ENCODE data around the gene NTN4. TPM values are rescaled to one million over a fixed set of nuclear protein-coding genes. Genes with fewer than 3 reads are reported as not detected.

NTN4 gene
- total and polyA plus RNA-seq, 10 of the 15 experiments (the other 5 are each of a cell fraction or from before 2014, with no cell fraction given), result 0.15 TPM; not detected in 9

GRCh38 chr12:95622879-95623278, 167.7 kb downstream of the NTN4 start:
- no peaks in the 10 kb centered on the region for H3K36me3 ChIP-seq (ENCODE audit: control insufficient read depth in 2 of 2, insufficient read depth in 2 of 2, low read length in 1 of 2)
- H3K9me3 ChIP-seq (replicated peaks; ENCODE audit: control insufficient read depth, insufficient read depth, low read length), result no peaks in the 10 kb centered on the region
- no peaks in the 10 kb centered on the region for H4K20me1 ChIP-seq (ENCODE audit: control insufficient read depth, insufficient read depth)
- TF ChIP-seq RELA (IDR thresholded peaks at IDR 0.05; ENCODE audit: borderline replicate concordance, partially characterized antibody) (no peak), ZNF622 (IDR thresholded peaks at IDR 0.05) (no peak), JUND (IDR thresholded peaks at IDR 0.05; ENCODE audit: low read depth, low read length) (no peak), WRNIP1 (IDR thresholded peaks at IDR 0.05; ENCODE audit: borderline replicate concordance, low read depth, low read length) (no peak)
- ChIA-PET POLR2A (no interaction called here), SMC1A (ENCODE audit: uncharacterized antibody, unreplicated experiment) (no interaction called here), RAD21 (ENCODE audit: unreplicated experiment) (interaction anchor here (1.0 kb wide), 1 partner anchor 193 kb away, joined by 3 read pairs; no protein-coding TSS in a partner anchor), CTCF (interaction anchor here (1.1 to 1.6 kb wide), 3 partner anchors 14 to 194 kb away, joined by 3 to 7 read pairs (median 5); no protein-coding TSS in a partner anchor)
- in situ Hi-C loops (cut with MboI), result loop anchor here (10.0 kb wide), 1 partner anchor 192 kb away; no protein-coding TSS in a partner anchor
- no peak overlapping the region for H3K4me3 ChIP-seq
- H3K79me2 ChIP-seq (ENCODE audit: control insufficient read depth, insufficient read depth, low read length), result no peaks in the 10 kb centered on the region
- no peak overlapping the region for H2AFZ ChIP-seq (ENCODE audit: control insufficient read depth, low read depth, low read length)
- no TSS peak for BruUV-seq (replicated peaks)
- no peak overlapping the region for H3K9ac ChIP-seq (ENCODE audit: control insufficient read depth, insufficient read depth, low read length)
- no peak for DNase-seq (ENCODE audit: low read depth, low spot score)
- no peaks in the 10 kb centered on the region for H3K27me3 ChIP-seq (replicated peaks in 1 of 2; ENCODE audit: control insufficient read depth in 2 of 2, insufficient read depth in 2 of 2, low read length in 1 of 2)
- WGBS (ENCODE audit: insufficient coverage, insufficient replicate concordance, low lambda C conversion rate, missing lambda C conversion rate), result 46% methylated on average over 3 of the region's 3 CpGs
- intact Hi-C loops (cut with micrococcal nuclease; ENCODE audit: unreplicated experiment), result loop anchor here (1.0 kb wide), 1 partner anchor 192 kb away; no protein-coding TSS in a partner anchor
- no peak for FAIRE-seq
- H3K27ac ChIP-seq (ENCODE audit: control insufficient read depth, insufficient read depth), result no peak overlapping the region
- H3K4me1 ChIP-seq (ENCODE audit: control insufficient read depth, insufficient read depth, low read length), result no peaks in the 10 kb centered on the region
- no peak for ATAC-seq
- H3K4me2 ChIP-seq (ENCODE audit: control insufficient read depth, insufficient read depth), result no peak overlapping the region

DNA sequence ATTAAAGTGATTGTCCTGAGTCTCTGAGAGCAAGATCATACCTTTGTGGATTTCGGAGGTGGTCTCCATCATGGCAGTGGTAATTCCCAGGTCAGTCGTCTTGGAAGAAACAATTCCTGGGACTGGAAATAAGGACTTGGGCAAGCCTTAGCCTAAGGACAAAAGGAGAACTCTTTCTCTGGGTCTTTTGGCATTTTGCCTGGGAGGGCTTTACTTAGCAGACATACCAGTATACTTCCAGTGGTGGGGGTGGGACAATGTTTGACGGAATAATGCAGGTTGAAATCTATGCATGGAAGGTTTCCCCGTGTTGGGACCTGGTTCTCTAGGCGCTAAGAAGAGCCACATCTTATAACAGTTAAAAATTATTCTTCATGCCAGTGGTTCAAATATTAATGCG, 168.8 kb downstream of the NTN4 start:
- CTCF ChIA-PET, result interaction anchor here (1.6 kb wide), 1 partner anchor 193 kb away, joined by 7 read pairs; no protein-coding TSS in a partner anchor
- no peak overlapping the region for H2AFZ ChIP-seq (ENCODE audit: control insufficient read depth, low read depth, low read length)
- H3K9me3 ChIP-seq (replicated peaks; ENCODE audit: control insufficient read depth, insufficient read depth, low read length), result no peaks in the 10 kb centered on the region
- H3K27ac ChIP-seq (ENCODE audit: control insufficient read depth, insufficient read depth), result no peak overlapping the region
- no peak overlapping the region for H3K4me3 ChIP-seq
- H4K20me1 ChIP-seq (ENCODE audit: control insufficient read depth, insufficient read depth), result no peaks in the 10 kb centered on the region
- intact Hi-C loops (cut with micrococcal nuclease; ENCODE audit: unreplicated experiment) (no loop called here), in situ Hi-C loops (cut with MboI) (loop anchor here (10.0 kb wide), 1 partner anchor 193 kb away; no protein-coding TSS in a partner anchor)
- POLR2A ChIA-PET, result no interaction called here
- BruUV-seq (replicated peaks), result no TSS peak
- ATAC-seq (no peak), FAIRE-seq (no peak), DNase-seq (ENCODE audit: low read depth, low spot score) (no peak)
- RAD21 ChIA-PET (ENCODE audit: unreplicated experiment), result no interaction called here
- H3K79me2 ChIP-seq (ENCODE audit: control insufficient read depth, insufficient read depth, low read length), result no peaks in the 10 kb centered on the region
- H3K4me1 ChIP-seq (ENCODE audit: control insufficient read depth, insufficient read depth, low read length), result no peaks in the 10 kb centered on the region
- no peaks in the 10 kb centered on the region for H3K36me3 ChIP-seq (ENCODE audit: control insufficient read depth in 2 of 2, insufficient read depth in 2 of 2, low read length in 1 of 2)
- no peak overlapping the region for H3K9ac ChIP-seq (ENCODE audit: control insufficient read depth, insufficient read depth, low read length)
- no peaks in the 10 kb centered on the region for H3K27me3 ChIP-seq (replicated peaks in 1 of 2; ENCODE audit: control insufficient read depth in 2 of 2, insufficient read depth in 2 of 2, low read length in 1 of 2)
- 56% methylated on average over 6 of the region's 6 CpGs for WGBS (ENCODE audit: insufficient coverage, insufficient replicate concordance, low lambda C conversion rate, missing lambda C conversion rate)
- TF ChIP-seq GATAD2B (conservative IDR thresholded peaks at IDR 0.05; ENCODE audit: low read depth) (no peak), KDM1A (IDR thresholded peaks at IDR 0.05; ENCODE audit: borderline replicate concordance) (no peak), ZNF207 (IDR thresholded peaks at IDR 0.05; ENCODE audit: borderline replicate concordance) (no peak), PRDM15 (CRISPR knock-in tag; IDR thresholded peaks at IDR 0.05) (no peak), RELA (IDR thresholded peaks at IDR 0.05; ENCODE audit: borderline replicate concordance, partially characterized antibody) (no peak), RBBP5 (conservative IDR thresholded peaks at IDR 0.05) (no peak)
- no peak overlapping the region for H3K4me2 ChIP-seq (ENCODE audit: control insufficient read depth, insufficient read depth)
- SMC1A ChIA-PET (ENCODE audit: uncharacterized antibody, unreplicated experiment), result no interaction called here
